Skeletal muscle tissue (tissue), 4 donors: Measurements from ENCODE around the gene RPH3AL. TPM values are rescaled to one million over a fixed set of nuclear protein-coding genes. Genes with fewer than 3 reads are reported as not detected.
"Not testable (repeated sequence)": the region's sequence is repeated elsewhere in the genome, so short reads cannot be mapped to it uniquely, and the experiment has no call there.

Experiments
- H3K27ac ChIP-seq: one replicate; pipeline ENCODE4 v1.7.0; 2013; ENCODE audit warnings: mild to moderate bottlenecking, low read depth, low read length, inconsistent platforms
- H3K27me3 ChIP-seq, 3 donors: one replicate each; pipeline ENCODE4 v1.7.0; 2013; ENCODE audit warnings: low read length in 3 of 3; ENCODE audit not compliant: control insufficient read depth in 3 of 3, insufficient read depth in 3 of 3
- H3K36me3 ChIP-seq, 3 donors: one replicate each; pipeline ENCODE4 v1.7.0; 2013; ENCODE audit warnings: low read length in 3 of 3; ENCODE audit not compliant: control insufficient read depth in 3 of 3, insufficient read depth in 3 of 3
- H3K4me1 ChIP-seq, 3 donors: one replicate each; pipeline ENCODE4 v1.7.0; 2013; ENCODE audit warnings: low read length in 3 of 3, mild to moderate bottlenecking in 3 of 3; ENCODE audit not compliant: control insufficient read depth in 3 of 3, insufficient read depth in 3 of 3
- H3K4me3 ChIP-seq, 3 donors: one replicate each; pipeline ENCODE4 v1.7.0; 2013; ENCODE audit warnings: low read length in 3 of 3
- H3K9ac ChIP-seq, 3 donors: one replicate each; pipeline ENCODE4 v1.7.0; 2013; ENCODE audit warnings: low read length in 3 of 3, mild to moderate bottlenecking in 3 of 3, moderate library complexity in 2 of 3, low read depth in 1 of 3
- H3K9me3 ChIP-seq, 3 donors: one replicate each; pipeline ENCODE4 v1.7.0; 2013; ENCODE audit warnings: low read length in 3 of 3; ENCODE audit not compliant: control insufficient read depth in 3 of 3
- total RNA-seq: library from RNA; depleted of rRNA; stranded (reverse); fragments of >200 nt; gene quantifications from one replicate; pipeline ENCODE4 v1.2.3, GENCODE V29; 2014
- donor health status: Osteomylitis.

Gene RPH3AL
- total RNA-seq, 1 donor from 2014 or later: 1.6 TPM

DNA sequence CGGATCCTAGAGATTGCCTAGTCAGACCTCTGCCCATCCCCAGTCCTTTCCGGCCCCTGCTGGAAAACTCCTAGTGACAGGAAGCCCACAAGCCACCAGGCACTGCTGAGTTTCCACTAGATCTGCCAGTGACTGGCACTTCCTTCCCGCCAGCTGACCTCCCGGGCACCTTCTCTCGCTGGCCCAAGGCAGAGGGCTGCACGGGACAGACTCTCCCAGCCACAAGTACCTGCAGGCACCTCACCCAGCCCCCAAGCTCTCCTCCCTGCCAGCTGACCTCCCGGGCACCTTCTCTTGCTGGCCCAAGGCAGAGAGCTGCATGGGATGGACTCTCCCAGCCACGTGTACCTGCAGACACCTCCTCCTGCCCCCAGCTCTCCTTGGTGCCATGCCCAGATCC, 104.8 kb downstream of the RPH3AL start:
- Histone ChIP-seq H3K9me3 (no peaks in the 10 kb centered on the region), H3K4me1 (peaks cover 0 to 10% (median 7%) of the 10 kb centered on the region in 3 donors), H3K27ac (no peak overlapping the region), H3K9ac (no peak overlapping the region), H3K27me3 (no peaks in the 10 kb centered on the region), H3K36me3 (peaks cover 3 to 7% (median 3%) of the 10 kb centered on the region in 3 donors), H3K4me3 (no peak overlapping the region)

DNA sequence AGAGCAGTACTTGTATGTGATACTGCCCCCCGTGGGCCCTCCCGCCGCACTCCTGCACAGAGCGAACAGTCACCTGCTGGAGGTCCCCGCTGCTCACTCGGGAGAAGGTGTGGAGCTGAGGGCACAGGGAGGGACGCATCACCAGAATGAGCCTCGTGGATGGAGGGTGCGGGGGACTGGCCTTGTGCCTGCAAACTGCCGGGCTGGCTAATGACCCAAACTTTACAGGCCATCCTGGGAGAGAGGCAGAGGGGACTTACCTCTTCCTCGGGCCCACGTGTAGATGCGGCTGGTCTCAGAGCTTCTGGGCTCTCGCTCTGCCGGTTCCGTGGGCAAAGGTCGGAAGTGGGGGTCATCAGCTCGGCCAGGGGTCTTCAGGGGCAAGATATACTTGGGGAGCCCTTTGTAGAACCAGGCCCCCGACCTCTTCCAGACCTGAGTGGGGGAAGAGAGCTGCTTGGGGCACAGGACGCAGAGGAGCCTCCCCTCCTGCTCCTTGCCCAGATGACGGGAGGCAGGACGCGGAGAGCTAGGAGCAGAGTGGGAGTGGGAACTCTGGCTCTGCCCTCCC, 105.7 kb downstream of the RPH3AL start:
- Histone ChIP-seq H3K4me1 (peaks cover 0 to 10% (median 7%) of the 10 kb centered on the region in 3 donors), H3K27me3 (no peaks in the 10 kb centered on the region), H3K27ac (no peak overlapping the region), H3K9ac (no peak overlapping the region), H3K9me3 (no peaks in the 10 kb centered on the region), H3K36me3 (peaks cover 3 to 7% (median 3%) of the 10 kb centered on the region in 3 donors), H3K4me3 (no peak overlapping the region)

DNA sequence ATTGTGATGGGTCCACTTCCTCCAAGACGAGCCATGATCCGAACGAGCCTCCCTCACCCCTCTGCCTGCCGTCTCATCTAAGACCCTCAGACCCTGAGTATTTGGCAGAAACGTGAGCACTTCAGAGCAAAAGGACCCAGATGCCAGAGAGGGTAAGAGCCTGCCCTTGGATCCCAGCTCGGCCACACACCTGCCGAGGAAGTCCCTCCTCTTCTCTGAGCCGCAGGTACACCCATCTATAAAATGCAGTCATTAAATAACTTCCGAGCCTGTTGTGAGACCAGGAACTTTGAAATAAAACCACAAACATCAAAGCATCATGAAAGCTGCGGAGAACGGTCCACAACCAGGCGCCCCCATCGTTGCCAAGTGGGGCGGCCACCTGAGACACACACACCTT, 106.4 kb downstream of the RPH3AL start:
- no peak overlapping the region for H3K4me3 ChIP-seq
- H3K9me3 ChIP-seq: no peaks in the 10 kb centered on the region
- H3K27ac ChIP-seq: no peak overlapping the region
- H3K27me3 ChIP-seq: no peaks in the 10 kb centered on the region
- H3K4me1 ChIP-seq: peaks cover 0 to 10% (median 7%) of the 10 kb centered on the region in 3 donors
- peaks cover 3 to 7% (median 3%) of the 10 kb centered on the region in 3 donors for H3K36me3 ChIP-seq
- H3K9ac ChIP-seq: no peak overlapping the region

DNA sequence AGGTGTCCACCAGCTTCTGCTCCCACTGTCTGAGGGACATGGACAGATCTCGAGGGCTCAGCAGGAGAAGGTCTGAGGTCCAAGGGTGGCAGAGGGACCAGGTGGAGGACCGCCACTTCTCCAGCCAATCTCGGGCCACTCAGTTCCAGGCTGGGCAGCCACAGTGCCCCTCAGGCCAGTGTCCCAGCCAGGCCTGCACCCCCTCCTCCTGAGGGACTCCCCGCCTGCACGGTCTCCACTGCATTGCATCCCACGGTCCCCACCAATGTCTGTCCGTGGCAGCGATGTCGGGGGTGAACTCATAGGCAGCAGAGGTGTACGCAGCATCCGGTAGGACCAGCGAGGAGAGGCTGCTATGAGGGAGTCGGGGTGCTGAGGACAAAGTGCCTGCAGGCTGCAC, 107.0 kb downstream of the RPH3AL start:
- Histone ChIP-seq H3K9ac (no peak overlapping the region), H3K36me3 (peaks cover 3 to 7% (median 3%) of the 10 kb centered on the region in 3 donors), H3K4me1 (peaks cover 0 to 10% (median 7%) of the 10 kb centered on the region in 3 donors), H3K9me3 (no peaks in the 10 kb centered on the region), H3K27ac (no peak overlapping the region), H3K27me3 (no peaks in the 10 kb centered on the region), H3K4me3 (no peak overlapping the region)

DNA sequence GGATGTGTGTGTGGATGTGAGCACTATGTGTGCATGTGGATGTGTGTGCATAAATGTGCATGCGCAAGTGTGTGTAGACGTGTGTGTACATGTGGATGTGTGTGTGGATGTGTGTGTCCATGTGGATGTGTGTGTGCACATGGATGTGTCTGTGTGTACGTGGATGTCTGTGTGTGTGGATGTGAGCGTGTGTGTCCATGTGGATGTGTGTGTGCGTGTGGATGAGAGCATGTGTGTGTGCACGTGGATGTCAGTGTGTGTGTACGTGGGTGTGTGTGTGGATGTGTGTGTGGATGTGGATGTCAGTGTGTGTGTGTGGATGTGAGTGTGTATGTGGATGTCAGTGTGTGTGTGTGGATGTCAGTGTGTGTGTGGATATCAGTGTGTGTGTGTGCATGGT, 107.6 kb downstream of the RPH3AL start:
- Histone ChIP-seq H3K27me3 (no peaks in the 10 kb centered on the region), H3K9ac (no peak overlapping the region), H3K4me1 (peaks cover 0 to 10% (median 7%) of the 10 kb centered on the region in 3 donors), H3K27ac (no peak overlapping the region), H3K36me3 (peaks cover 3 to 7% (median 3%) of the 10 kb centered on the region in 3 donors), H3K4me3 (no peak overlapping the region), H3K9me3 (no peaks in the 10 kb centered on the region)

DNA sequence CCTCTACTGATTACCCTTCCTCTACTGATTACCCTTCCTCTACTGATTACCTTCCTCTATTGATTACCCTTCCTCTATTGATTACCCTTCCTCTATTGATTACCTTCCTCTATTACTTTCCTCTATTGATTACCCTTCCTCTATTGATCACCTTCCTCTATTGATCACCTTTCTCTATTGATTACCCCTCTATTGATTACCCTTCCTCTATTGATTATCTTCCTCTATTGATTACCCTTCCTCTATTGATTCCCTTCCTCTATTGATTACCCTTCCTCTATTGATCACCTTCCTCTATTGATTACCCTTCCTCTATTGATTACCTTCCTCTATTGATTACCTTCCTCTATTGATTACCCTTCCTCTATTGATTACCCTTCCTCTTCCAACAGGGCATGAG, 108.7 kb downstream of the RPH3AL start:
- H3K9ac ChIP-seq, H3K27ac ChIP-seq, H3K9me3 ChIP-seq, H3K27me3 ChIP-seq, H3K36me3 ChIP-seq, H3K4me3 ChIP-seq: not testable (repeated sequence)
- H3K4me1 ChIP-seq: peaks cover 0 to 10% (median 7%) of the 10 kb centered on the region in 3 donors

DNA sequence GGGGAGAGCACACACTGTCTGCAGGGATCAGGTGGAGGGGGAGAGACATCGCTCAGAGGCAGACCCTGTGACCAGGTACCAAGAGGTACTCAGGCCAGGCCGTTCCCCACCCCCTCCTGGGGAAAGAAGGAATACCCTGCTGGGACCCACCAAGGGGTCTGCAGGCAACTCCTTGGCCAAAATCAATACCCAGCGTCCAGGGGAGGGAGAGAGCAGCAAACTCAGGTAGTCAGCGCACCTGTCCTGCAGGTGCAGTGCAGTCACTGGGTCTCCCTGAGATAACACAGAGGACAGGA, 113.7 kb downstream of the RPH3AL start:
- H3K4me3 ChIP-seq: no peak overlapping the region
- no peak overlapping the region for H3K9ac ChIP-seq
- no peaks in the 10 kb centered on the region for H3K4me1 ChIP-seq
- H3K27me3 ChIP-seq: no peaks in the 10 kb centered on the region
- H3K36me3 ChIP-seq: peaks cover 0 to 3% (median 0%) of the 10 kb centered on the region in 3 donors
- H3K9me3 ChIP-seq: no peaks in the 10 kb centered on the region
- H3K27ac ChIP-seq: no peak overlapping the region

DNA sequence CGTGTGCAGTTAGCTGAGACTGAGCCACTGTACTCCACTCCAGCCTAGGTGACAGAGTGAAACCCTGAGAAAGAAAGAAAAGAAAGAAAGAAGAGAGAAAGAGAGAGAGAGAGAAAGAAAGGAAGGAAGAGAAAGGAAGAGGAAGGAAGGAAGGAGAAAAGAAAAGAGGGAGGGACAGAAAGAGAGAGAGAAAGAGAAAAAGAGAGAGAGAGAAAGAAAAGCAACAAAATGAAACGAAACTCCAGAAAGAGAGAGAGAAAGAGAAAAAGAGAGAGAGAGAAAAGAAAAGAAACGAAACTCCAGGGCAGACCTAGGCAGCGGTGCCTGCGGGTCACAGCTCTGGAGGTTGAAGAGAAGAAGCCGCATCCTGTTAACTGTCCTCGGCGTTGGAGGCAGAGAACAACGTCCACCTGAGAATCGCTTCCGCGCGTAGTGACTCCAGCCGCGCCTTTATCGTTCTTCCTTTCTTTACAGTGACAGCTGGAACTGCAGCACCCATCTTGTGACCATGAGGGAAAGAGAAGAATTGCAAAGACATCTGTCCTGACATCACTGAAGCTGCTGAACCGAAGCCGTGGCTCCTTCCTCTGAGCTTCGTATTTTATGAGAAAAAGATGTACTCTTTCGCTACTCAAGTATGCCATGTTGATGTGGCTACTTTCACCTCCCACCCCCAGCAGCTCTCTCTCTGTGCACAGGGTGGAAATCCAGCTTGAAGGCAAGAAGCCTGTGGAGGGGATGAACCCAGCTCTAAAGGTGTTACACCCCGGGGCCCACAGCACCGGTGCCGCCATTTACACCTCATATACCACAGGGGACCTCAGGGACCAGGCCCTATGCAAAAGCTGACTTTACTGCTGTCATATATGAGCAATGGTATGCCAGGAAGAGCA, 114.3 kb downstream of the RPH3AL start:
- no peak overlapping the region for H3K9ac ChIP-seq
- H3K36me3 ChIP-seq: peaks cover 0 to 3% (median 0%) of the 10 kb centered on the region in 3 donors
- H3K9me3 ChIP-seq: no peaks in the 10 kb centered on the region
- no peak overlapping the region for H3K27ac ChIP-seq
- no peak overlapping the region for H3K4me3 ChIP-seq
- H3K27me3 ChIP-seq: no peaks in the 10 kb centered on the region
- peaks cover 0 to 2% (median 2%) of the 10 kb centered on the region in 3 donors for H3K4me1 ChIP-seq

DNA sequence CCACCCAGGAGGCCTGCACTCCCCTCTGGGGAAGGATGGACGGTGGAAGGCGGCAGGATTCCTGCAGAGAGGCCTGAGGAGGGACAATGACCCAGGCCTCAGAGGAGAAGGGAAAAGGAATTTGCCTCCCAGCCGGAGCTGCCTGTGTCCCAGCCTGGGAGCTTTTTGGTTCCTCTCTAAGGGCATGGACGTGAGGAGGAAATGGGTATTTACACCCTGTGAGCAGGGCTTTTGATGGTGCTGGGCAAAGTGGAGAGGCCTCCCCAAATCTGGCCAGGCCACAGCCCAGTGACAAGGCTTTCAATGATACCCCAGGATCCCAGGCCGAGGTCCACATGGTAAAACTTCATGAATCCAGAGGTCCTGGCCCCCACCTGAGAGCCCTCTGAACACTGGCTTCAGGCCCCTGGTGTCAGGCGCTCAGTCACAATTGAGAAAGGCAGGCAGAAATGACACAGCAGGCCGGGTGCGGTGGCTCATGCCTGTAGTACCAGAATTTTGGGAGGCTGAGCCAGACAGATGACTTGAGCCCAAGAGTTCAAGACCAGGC, 115.1 kb downstream of the RPH3AL start:
- Histone ChIP-seq H3K9me3 (no peaks in the 10 kb centered on the region), H3K36me3 (peaks cover 0 to 3% (median 0%) of the 10 kb centered on the region in 3 donors), H3K4me1 (peaks cover 0 to 3% (median 2%) of the 10 kb centered on the region in 3 donors), H3K27ac (no peak overlapping the region), H3K27me3 (no peaks in the 10 kb centered on the region), H3K9ac (no peak overlapping the region), H3K4me3 (no peak overlapping the region)
